HepG2 (cell line): Measurements from ENCODE around the gene PACS2. TPM values are rescaled to one million over a fixed set of nuclear protein-coding genes. Genes with fewer than 3 reads are reported as not detected.

Source experiments
- KMT2A ChIP-seq: sonication (generic); formaldehyde crosslinking; IDR thresholded peaks from 2 replicates; pipeline ENCODE4 v1.4.0; 2020; ENCODE audit warnings: missing genetic modification reagents
- PITX1 ChIP-seq: sonication (generic); formaldehyde crosslinking; IDR thresholded peaks from 2 replicates; pipeline ENCODE4 v1.5.1; 2020; ENCODE audit warnings: mild to moderate bottlenecking, missing genetic modification reagents
- RBFOX2 ChIP-seq: fragments of 200-400 bp; formaldehyde crosslinking; IDR thresholded peaks from 2 replicates; pipeline ENCODE4 v1.6.1; 2017; ENCODE audit warnings: low read depth, mild to moderate bottlenecking, low read length
- SOX6 ChIP-seq, 2 experiments: fragments of 450-650 bp in 1 of 2; sonication (generic) in 1 of 2; formaldehyde crosslinking in 1 of 2; IDR thresholded peaks; 2 replicates each; pipeline versions ENCODE4 v1.4.0 to v1.6.1; 2017 to 2020; ENCODE audit warnings: antibody characterized with exemption in 1 of 2, mild to moderate bottlenecking in 1 of 2, missing genetic modification reagents in 1 of 2
- SYNCRIP ChIP-seq: fragments of 200-400 bp; formaldehyde crosslinking; IDR thresholded peaks from 2 replicates; pipeline ENCODE4 v1.6.1; 2018; ENCODE audit warnings: mild to moderate bottlenecking, low read depth, low read length; ENCODE audit not compliant: insufficient read depth
- ZNF263 ChIP-seq: sonication (generic); formaldehyde crosslinking; IDR thresholded peaks from 2 replicates; pipeline ENCODE4 v1.4.0; 2020; ENCODE audit warnings: missing genetic modification reagents
- ZNF598 ChIP-seq: sonication (generic); formaldehyde crosslinking; IDR thresholded peaks from 2 replicates; pipeline ENCODE4 v1.5.1; 2020; ENCODE audit warnings: mild to moderate bottlenecking, missing genetic modification reagents, borderline replicate concordance
- ZNF616 ChIP-seq: sonication (generic); formaldehyde crosslinking; IDR thresholded peaks from 2 replicates; pipeline ENCODE4 v1.5.0; 2020; ENCODE audit warnings: low read depth, mild to moderate bottlenecking, missing genetic modification reagents
- ZNF781 ChIP-seq: sonication (generic); formaldehyde crosslinking; IDR thresholded peaks from 2 replicates; pipeline ENCODE4 v1.5.1; 2020; ENCODE audit warnings: borderline replicate concordance, mild to moderate bottlenecking, missing genetic modification reagents; ENCODE audit errors: not compliant biosample characterization
- polyA plus RNA-seq, 8 experiments: library from polyadenylated mRNA; depleted of rRNA in 3 of 8; stranded (reverse) in 7 of 8; unstranded in 1 of 8; fragments of >200 nt; fragmentation: Illumina TruSeq in 4 of 8; extraction: Trizol in 4 of 8; gene quantifications; 2 replicates each; pipeline versions ENCODE4 v1.2.1 to v1.2.3, GENCODE V29; 2011 to 2016; ENCODE audit warnings: low read depth in 4 of 8, missing spikeins in 1 of 8, mixed read lengths in 1 of 8; ENCODE audit not compliant: insufficient read depth in 1 of 8
- total RNA-seq, 5 experiments: library from RNA; depleted of rRNA; stranded (reverse); fragments of >200 nt; fragmentation: Illumina TruSeq; extraction: Trizol; gene quantifications; 2 replicates each; pipeline ENCODE4 v1.2.3, GENCODE V29; 2016; ENCODE audit warnings: low read depth in 1 of 5
- TF ChIP-seq, protein P1 (sequence below): sonication (generic); formaldehyde crosslinking; IDR thresholded peaks from 2 replicates; pipeline ENCODE4 v1.5.1; 2020; ENCODE audit warnings: mild to moderate bottlenecking, missing genetic modification reagents, borderline replicate concordance
- TF ChIP-seq, protein P2 (sequence below): sonication (generic); formaldehyde crosslinking; IDR thresholded peaks from 2 replicates; pipeline ENCODE4 v1.4.0; 2020; ENCODE audit warnings: missing genetic modification reagents, mild to moderate bottlenecking, borderline replicate concordance
- TF ChIP-seq, protein P3 (sequence below): sonication (generic); formaldehyde crosslinking; IDR thresholded peaks from 2 replicates; pipeline ENCODE4 v1.8.0; 2022; ENCODE audit warnings: mild to moderate bottlenecking, missing genetic modification reagents; ENCODE audit not compliant: insufficient replicate concordance
- TF ChIP-seq, protein P4 (sequence below): sonication (generic); formaldehyde crosslinking; IDR thresholded peaks from 2 replicates; pipeline ENCODE4 v1.8.1; 2022; ENCODE audit warnings: low read depth, mild to moderate bottlenecking, missing genetic modification reagents

Gene PACS2
- total and polyA plus RNA-seq, 2 of the 13 experiments (the other 11 are each of a cell fraction or from before 2014, with no cell fraction given) = 23.6 to 27.6 TPM

DNA sequence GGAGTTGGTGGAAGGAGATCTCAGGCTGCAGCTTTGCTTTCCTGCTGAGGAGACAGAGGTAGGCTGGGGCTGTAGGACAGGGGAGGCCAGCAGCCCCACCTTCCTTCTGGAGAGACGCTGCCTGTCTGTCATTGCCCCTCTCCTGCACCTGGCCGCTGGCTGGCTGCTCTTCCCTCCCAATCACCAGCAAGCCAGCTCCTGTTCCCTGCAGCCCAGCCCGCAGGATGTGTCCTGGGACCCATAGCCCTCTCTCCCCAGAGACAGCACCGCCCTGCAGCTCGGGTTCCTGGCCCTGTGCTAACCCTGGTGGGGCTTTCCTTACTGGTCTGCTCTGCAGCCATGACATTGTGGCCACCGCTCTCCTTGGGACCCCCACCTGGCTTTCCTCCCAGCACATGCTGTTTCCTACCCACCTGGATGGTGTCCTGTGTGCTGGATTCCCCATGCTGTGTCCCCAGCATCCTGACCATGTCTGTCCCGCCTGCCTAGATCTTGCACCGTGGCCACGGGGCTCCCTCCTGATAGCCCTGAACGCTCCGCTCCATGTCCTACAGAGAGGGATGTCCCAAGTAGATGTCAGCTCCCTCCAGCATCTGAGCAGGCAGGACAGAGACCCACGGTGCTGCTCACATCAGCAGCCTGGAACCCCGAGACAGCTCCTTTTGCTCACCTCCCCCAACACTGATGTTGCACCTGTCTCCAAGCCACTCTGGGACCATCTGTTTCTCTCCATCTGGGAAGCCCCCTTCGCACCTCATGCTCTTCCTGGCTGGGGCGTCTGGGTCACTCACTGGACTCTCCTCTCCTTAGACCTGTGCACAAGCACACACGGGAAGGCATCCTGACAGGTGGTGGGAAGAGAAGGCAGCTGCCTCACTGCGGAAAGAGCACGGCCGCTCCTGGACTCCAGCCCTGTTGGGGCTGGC, 104.0 kb downstream of the PACS2 start (continued):
- TF ChIP-seq, protein P1, sequence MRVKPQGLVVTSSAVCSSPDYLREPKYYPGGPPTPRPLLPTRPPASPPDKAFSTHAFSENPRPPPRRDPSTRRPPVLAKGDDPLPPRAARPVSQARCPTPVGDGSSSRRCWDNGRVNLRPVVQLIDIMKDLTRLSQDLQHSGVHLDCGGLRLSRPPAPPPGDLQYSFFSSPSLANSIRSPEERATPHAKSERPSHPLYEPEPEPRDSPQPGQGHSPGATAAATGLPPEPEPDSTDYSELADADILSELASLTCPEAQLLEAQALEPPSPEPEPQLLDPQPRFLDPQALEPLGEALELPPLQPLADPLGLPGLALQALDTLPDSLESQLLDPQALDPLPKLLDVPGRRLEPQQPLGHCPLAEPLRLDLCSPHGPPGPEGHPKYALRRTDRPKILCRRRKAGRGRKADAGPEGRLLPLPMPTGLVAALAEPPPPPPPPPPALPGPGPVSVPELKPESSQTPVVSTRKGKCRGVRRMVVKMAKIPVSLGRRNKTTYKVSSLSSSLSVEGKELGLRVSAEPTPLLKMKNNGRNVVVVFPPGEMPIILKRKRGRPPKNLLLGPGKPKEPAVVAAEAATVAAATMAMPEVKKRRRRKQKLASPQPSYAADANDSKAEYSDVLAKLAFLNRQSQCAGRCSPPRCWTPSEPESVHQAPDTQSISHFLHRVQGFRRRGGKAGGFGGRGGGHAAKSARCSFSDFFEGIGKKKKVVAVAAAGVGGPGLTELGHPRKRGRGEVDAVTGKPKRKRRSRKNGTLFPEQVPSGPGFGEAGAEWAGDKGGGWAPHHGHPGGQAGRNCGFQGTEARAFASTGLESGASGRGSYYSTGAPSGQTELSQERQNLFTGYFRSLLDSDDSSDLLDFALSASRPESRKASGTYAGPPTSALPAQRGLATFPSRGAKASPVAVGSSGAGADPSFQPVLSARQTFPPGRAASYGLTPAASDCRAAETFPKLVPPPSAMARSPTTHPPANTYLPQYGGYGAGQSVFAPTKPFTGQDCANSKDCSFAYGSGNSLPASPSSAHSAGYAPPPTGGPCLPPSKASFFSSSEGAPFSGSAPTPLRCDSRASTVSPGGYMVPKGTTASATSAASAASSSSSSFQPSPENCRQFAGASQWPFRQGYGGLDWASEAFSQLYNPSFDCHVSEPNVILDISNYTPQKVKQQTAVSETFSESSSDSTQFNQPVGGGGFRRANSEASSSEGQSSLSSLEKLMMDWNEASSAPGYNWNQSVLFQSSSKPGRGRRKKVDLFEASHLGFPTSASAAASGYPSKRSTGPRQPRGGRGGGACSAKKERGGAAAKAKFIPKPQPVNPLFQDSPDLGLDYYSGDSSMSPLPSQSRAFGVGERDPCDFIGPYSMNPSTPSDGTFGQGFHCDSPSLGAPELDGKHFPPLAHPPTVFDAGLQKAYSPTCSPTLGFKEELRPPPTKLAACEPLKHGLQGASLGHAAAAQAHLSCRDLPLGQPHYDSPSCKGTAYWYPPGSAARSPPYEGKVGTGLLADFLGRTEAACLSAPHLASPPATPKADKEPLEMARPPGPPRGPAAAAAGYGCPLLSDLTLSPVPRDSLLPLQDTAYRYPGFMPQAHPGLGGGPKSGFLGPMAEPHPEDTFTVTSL (CRISPR knock-in tag) = no peak
- TF ChIP-seq ZNF263 (CRISPR knock-in tag) = no peak
- no peak for TF ChIP-seq SOX6 (IDR thresholded peaks at IDR 0.05)
- TF ChIP-seq SOX6 (CRISPR knock-in tag; IDR thresholded peaks at IDR 0.05) = peak; percentile 2; the same call in 1 of the 2 replicates
- TF ChIP-seq, protein P2, sequence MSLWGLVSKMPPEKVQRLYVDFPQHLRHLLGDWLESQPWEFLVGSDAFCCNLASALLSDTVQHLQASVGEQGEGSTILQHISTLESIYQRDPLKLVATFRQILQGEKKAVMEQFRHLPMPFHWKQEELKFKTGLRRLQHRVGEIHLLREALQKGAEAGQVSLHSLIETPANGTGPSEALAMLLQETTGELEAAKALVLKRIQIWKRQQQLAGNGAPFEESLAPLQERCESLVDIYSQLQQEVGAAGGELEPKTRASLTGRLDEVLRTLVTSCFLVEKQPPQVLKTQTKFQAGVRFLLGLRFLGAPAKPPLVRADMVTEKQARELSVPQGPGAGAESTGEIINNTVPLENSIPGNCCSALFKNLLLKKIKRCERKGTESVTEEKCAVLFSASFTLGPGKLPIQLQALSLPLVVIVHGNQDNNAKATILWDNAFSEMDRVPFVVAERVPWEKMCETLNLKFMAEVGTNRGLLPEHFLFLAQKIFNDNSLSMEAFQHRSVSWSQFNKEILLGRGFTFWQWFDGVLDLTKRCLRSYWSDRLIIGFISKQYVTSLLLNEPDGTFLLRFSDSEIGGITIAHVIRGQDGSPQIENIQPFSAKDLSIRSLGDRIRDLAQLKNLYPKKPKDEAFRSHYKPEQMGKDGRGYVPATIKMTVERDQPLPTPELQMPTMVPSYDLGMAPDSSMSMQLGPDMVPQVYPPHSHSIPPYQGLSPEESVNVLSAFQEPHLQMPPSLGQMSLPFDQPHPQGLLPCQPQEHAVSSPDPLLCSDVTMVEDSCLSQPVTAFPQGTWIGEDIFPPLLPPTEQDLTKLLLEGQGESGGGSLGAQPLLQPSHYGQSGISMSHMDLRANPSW (CRISPR knock-in tag) = no peak
- no peak for TF ChIP-seq ZNF598
- TF ChIP-seq PITX1 (CRISPR knock-in tag) = no peak
- no peak for TF ChIP-seq ZNF781 (CRISPR knock-in tag)
- TF ChIP-seq, protein P3, sequence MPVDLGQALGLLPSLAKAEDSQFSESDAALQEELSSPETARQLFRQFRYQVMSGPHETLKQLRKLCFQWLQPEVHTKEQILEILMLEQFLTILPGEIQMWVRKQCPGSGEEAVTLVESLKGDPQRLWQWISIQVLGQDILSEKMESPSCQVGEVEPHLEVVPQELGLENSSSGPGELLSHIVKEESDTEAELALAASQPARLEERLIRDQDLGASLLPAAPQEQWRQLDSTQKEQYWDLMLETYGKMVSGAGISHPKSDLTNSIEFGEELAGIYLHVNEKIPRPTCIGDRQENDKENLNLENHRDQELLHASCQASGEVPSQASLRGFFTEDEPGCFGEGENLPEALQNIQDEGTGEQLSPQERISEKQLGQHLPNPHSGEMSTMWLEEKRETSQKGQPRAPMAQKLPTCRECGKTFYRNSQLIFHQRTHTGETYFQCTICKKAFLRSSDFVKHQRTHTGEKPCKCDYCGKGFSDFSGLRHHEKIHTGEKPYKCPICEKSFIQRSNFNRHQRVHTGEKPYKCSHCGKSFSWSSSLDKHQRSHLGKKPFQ (CRISPR knock-in tag) = no peak
- TF ChIP-seq ZNF616 (CRISPR knock-in tag) = 0 out of 2 replicates have a peak, but pooled peaks have one; percentile 8
- no peak for TF ChIP-seq KMT2A (CRISPR knock-in tag)
- TF ChIP-seq SYNCRIP = no peak
- TF ChIP-seq, protein P4, sequence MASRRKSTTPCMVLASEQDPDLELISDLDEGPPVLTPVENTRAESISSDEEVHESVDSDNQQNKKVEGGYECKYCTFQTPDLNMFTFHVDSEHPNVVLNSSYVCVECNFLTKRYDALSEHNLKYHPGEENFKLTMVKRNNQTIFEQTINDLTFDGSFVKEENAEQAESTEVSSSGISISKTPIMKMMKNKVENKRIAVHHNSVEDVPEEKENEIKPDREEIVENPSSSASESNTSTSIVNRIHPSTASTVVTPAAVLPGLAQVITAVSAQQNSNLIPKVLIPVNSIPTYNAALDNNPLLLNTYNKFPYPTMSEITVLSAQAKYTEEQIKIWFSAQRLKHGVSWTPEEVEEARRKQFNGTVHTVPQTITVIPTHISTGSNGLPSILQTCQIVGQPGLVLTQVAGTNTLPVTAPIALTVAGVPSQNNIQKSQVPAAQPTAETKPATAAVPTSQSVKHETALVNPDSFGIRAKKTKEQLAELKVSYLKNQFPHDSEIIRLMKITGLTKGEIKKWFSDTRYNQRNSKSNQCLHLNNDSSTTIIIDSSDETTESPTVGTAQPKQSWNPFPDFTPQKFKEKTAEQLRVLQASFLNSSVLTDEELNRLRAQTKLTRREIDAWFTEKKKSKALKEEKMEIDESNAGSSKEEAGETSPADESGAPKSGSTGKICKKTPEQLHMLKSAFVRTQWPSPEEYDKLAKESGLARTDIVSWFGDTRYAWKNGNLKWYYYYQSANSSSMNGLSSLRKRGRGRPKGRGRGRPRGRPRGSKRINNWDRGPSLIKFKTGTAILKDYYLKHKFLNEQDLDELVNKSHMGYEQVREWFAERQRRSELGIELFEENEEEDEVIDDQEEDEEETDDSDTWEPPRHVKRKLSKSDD (CRISPR knock-in tag) = no peak
- TF ChIP-seq RBFOX2 = no peak
